ENCODE results near the gene LRRC31. TPM values are rescaled to one million over a fixed set of nuclear protein-coding genes. Genes with fewer than 3 reads are reported as not detected.

LRRC31 gene
- total and polyA plus RNA-seq, 2 of the 8 experiments (the other 6 are each of a cell fraction or from before 2014, with no cell fraction given) = not detected

- TF ChIP-seq CHD7 (IDR thresholded peaks at IDR 0.05; ENCODE audit: insufficient replicate concordance, low read length) = no peak
- no peak for TF ChIP-seq CBX5 (IDR thresholded peaks at IDR 0.05; ENCODE audit: low read depth, low read length)
- TF ChIP-seq BACH1 (IDR thresholded peaks at IDR 0.05; ENCODE audit: low read length) = no peak
- TF ChIP-seq CHD2 (IDR thresholded peaks at IDR 0.05; ENCODE audit: low read length) = no peak
- no peak for TF ChIP-seq SUZ12 (IDR thresholded peaks at IDR 0.05; ENCODE audit: low read length)
- no peak for TF ChIP-seq SP4 (IDR thresholded peaks at IDR 0.05; ENCODE audit: low read length)
- no peak for TF ChIP-seq KDM5A (IDR thresholded peaks at IDR 0.05; ENCODE audit: low read length)
- TF ChIP-seq USF2 (IDR thresholded peaks at IDR 0.05; ENCODE audit: low read length) = no peak
These were observed 10.3 kb upstream of the LRRC31 start (continued) for GRCh38 chr3:169879845-169880575.
